ENCODE results near the gene KCNG2. TPM values are rescaled to one million over a fixed set of nuclear protein-coding genes. Genes with fewer than 3 reads are reported as not detected.

KCNG2 gene
- total and polyA plus RNA-seq, 2 of the 8 experiments (the other 6 are each of a cell fraction or from before 2014, with no cell fraction given) = 0.19 to 0.74 TPM

DNA sequence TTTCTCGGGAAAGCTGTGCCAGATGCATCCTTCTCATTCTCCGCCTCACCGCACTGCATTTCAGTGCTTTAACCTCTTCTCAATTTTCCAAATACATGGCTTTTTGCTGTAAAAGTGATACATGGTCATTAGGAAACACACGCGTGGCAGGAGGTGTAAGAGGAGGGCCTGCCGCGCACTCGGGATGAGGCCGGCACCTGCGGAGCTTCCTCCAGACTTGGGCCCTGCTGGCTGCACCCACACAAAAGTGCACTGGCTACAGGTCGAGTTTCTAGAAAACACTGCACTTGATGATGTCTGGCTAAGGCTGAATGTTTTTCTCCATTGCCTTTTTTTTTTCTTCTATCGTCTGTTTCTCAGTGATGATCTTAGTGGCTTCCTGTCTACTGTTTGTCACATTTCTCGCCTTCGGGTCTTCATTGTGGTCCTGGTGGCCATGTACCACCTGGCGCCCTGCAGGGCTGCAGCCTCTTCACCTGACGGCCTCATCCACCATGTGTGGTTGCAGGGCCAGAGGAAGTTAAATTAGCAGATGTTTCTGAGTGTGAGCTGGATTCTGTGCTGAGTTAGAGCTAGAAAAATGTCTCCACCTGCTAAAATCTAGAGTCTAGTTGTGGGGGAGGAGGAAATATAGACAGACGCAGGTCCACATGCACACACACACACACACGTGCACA, 7.6 kb downstream of the KCNG2 start (continued):
- TF ChIP-seq, protein P1, sequence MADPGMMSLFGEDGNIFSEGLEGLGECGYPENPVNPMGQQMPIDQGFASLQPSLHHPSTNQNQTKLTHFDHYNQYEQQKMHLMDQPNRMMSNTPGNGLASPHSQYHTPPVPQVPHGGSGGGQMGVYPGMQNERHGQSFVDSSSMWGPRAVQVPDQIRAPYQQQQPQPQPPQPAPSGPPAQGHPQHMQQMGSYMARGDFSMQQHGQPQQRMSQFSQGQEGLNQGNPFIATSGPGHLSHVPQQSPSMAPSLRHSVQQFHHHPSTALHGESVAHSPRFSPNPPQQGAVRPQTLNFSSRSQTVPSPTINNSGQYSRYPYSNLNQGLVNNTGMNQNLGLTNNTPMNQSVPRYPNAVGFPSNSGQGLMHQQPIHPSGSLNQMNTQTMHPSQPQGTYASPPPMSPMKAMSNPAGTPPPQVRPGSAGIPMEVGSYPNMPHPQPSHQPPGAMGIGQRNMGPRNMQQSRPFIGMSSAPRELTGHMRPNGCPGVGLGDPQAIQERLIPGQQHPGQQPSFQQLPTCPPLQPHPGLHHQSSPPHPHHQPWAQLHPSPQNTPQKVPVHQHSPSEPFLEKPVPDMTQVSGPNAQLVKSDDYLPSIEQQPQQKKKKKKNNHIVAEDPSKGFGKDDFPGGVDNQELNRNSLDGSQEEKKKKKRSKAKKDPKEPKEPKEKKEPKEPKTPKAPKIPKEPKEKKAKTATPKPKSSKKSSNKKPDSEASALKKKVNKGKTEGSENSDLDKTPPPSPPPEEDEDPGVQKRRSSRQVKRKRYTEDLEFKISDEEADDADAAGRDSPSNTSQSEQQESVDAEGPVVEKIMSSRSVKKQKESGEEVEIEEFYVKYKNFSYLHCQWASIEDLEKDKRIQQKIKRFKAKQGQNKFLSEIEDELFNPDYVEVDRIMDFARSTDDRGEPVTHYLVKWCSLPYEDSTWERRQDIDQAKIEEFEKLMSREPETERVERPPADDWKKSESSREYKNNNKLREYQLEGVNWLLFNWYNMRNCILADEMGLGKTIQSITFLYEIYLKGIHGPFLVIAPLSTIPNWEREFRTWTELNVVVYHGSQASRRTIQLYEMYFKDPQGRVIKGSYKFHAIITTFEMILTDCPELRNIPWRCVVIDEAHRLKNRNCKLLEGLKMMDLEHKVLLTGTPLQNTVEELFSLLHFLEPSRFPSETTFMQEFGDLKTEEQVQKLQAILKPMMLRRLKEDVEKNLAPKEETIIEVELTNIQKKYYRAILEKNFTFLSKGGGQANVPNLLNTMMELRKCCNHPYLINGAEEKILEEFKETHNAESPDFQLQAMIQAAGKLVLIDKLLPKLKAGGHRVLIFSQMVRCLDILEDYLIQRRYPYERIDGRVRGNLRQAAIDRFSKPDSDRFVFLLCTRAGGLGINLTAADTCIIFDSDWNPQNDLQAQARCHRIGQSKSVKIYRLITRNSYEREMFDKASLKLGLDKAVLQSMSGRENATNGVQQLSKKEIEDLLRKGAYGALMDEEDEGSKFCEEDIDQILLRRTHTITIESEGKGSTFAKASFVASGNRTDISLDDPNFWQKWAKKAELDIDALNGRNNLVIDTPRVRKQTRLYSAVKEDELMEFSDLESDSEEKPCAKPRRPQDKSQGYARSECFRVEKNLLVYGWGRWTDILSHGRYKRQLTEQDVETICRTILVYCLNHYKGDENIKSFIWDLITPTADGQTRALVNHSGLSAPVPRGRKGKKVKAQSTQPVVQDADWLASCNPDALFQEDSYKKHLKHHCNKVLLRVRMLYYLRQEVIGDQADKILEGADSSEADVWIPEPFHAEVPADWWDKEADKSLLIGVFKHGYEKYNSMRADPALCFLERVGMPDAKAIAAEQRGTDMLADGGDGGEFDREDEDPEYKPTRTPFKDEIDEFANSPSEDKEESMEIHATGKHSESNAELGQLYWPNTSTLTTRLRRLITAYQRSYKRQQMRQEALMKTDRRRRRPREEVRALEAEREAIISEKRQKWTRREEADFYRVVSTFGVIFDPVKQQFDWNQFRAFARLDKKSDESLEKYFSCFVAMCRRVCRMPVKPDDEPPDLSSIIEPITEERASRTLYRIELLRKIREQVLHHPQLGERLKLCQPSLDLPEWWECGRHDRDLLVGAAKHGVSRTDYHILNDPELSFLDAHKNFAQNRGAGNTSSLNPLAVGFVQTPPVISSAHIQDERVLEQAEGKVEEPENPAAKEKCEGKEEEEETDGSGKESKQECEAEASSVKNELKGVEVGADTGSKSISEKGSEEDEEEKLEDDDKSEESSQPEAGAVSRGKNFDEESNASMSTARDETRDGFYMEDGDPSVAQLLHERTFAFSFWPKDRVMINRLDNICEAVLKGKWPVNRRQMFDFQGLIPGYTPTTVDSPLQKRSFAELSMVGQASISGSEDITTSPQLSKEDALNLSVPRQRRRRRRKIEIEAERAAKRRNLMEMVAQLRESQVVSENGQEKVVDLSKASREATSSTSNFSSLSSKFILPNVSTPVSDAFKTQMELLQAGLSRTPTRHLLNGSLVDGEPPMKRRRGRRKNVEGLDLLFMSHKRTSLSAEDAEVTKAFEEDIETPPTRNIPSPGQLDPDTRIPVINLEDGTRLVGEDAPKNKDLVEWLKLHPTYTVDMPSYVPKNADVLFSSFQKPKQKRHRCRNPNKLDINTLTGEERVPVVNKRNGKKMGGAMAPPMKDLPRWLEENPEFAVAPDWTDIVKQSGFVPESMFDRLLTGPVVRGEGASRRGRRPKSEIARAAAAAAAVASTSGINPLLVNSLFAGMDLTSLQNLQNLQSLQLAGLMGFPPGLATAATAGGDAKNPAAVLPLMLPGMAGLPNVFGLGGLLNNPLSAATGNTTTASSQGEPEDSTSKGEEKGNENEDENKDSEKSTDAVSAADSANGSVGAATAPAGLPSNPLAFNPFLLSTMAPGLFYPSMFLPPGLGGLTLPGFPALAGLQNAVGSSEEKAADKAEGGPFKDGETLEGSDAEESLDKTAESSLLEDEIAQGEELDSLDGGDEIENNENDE (IDR thresholded peaks at IDR 0.05; ENCODE audit: insufficient replicate concordance, low read length) = no peak
- no peak for TF ChIP-seq EZH2 (IDR thresholded peaks at IDR 0.05; ENCODE audit: low read depth, low read length, severe bottlenecking)
- TF ChIP-seq BACH1 (IDR thresholded peaks at IDR 0.05; ENCODE audit: low read length) = no peak

All from H1 (cell line).